HG02571 (cell line): Measurements from ENCODE around the gene GALNTL6.

Source experiments
- ATAC-seq: cut with Tn5 transposase; IDR thresholded peaks from one replicate; pipeline ENCODE4 v1.9.1; 2021; ENCODE audit warnings: mild to moderate bottlenecking, moderate library complexity; ENCODE audit not compliant: unreplicated experiment

Gene GALNTL6

GRCh38 chr4:172099376-172099775, 286.2 kb downstream of the GALNTL6 start:
- no peak for ATAC-seq

- ATAC-seq = no peak
Observed at GRCh38 chr4:172103456-172103855, 290.3 kb downstream of the GALNTL6 start.

DNA sequence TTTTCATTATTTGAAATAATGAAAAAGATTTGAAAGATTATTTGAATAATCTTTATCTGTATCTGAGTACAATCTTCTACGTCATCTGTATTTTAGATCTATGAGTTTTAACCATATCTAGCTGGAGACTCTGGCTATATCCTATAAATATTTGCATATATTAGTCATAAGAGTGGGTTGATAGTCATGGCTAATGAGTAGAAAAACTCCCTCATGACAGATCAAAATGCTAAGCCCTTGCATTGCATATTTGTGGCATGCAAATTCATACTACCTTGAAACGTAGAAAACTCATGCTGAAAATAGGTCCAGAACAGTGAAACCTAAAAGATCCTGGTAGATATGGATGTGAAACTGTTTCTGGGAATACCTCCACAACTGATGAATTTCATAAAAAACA, 291.3 kb downstream of the GALNTL6 start:
- no peak for ATAC-seq

DNA sequence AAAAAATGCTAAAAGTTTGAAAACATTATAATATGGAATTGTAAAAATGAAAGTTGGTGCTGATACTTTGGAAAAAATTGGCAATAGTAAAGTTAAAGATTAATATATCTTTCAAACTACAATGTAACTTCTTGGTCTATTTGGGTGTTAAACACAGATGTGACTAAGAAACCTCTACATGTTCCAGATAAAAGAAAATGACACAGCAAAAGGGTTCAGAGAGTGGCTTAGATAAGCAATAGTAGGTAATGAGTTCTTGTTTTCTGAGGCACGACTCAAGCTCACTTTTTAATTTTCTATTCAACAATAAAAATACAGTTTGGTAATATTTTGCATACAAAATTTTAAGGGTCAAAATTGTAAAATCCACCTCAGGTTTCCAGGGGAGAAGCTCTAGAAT, 292.7 kb downstream of the GALNTL6 start:
- no peak for ATAC-seq

- ATAC-seq = no peak
Observed at GRCh38 chr4:172109466-172109865, 296.3 kb downstream of the GALNTL6 start.

- ATAC-seq = no peak
Observed at GRCh38 chr4:172124656-172125308, 311.6 kb downstream of the GALNTL6 start.

- ATAC-seq = no peak
Observed at GRCh38 chr4:172125443-172125842, 312.2 kb downstream of the GALNTL6 start.

DNA sequence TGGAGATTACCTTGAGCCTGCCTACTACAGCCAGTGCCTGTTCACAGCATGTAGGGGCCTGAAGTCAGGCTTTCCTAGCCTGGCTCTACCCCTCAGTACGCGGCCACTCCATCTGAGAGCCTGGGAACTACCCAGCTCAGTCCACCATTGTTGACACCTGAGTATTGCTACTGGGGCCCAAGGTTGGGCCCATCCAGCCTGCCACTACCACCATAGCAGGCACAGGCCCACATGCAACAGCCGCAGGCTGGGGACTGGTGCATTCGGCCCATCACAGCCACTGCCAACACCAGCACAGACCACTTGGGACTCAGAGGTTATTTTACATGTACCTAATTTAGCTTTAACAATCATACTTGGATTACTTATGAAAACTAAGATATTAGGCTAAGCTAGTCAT, 314.0 kb downstream of the GALNTL6 start:
- ATAC-seq = no peak

DNA sequence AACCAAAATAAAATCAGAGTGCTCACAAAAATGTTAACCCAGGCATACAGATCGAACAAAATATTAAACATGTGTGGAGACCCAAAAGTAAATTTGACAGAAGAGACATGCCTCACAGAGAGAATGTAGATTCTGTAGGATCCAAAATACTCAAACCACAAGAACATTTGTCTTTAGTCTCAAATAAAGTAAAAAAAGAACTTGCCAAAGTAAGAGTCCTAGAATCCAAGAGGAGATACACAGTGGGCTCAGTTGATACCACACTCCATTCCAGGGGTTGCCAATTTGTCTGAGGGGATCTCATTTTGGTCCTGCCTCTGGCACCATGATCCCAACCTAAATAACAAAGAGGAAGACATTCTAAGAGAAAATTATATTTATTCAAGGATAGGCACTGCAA, 316.4 kb downstream of the GALNTL6 start:
- ATAC-seq = no peak

- no peak for ATAC-seq
Observed at GRCh38 chr4:172134521-172134920, 321.3 kb downstream of the GALNTL6 start.

GRCh38 chr4:172141025-172141424, 327.8 kb downstream of the GALNTL6 start:
- ATAC-seq = no peak

DNA sequence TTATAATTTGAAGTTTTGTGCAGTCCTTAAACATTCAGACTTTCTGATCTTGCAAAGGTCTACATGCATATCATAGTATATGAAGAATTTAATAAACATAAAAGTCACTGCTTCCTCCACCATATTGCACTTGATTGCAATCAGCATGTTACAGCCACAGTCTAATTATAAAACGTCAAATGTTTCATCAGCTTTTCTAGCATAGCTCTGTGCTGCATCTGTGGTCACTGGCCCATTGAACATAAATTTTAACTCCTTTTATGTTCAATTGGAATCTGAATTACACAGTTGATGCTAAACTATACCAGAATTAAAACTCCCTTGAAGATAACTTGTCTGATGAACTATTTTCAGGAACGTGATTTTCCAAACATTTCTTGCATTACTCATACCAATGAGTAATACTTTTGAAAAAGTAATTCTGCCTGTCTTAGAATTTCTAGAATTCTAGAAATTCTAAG, 329.1 kb downstream of the GALNTL6 start:
- no peak for ATAC-seq

GRCh38 chr4:172143605-172144314, 330.6 kb downstream of the GALNTL6 start:
- ATAC-seq = no peak

- no peak for ATAC-seq
Observed at GRCh38 chr4:172147687-172148086, 334.5 kb downstream of the GALNTL6 start.

DNA sequence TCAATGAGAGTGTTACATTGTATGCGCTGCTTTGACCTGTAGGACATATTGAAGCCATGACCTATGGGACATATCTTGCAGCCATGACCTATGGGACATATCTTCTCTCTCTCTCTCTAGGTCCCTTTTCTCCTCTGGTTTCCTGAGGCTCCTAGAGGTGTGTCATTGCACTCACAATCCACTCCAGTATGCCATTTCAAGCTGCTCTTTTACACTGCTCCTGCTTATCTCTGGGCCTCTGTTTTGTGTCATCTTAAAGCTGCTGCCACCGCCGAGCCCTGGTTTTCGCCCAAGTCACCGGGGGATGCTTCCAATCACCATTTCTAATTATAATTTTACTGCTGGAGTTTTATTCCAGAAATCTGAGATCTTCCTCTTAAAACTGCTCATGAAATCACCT, 336.1 kb downstream of the GALNTL6 start:
- ATAC-seq = no peak

GRCh38 chr4:172152284-172152683, 339.1 kb downstream of the GALNTL6 start:
- ATAC-seq = no peak

DNA sequence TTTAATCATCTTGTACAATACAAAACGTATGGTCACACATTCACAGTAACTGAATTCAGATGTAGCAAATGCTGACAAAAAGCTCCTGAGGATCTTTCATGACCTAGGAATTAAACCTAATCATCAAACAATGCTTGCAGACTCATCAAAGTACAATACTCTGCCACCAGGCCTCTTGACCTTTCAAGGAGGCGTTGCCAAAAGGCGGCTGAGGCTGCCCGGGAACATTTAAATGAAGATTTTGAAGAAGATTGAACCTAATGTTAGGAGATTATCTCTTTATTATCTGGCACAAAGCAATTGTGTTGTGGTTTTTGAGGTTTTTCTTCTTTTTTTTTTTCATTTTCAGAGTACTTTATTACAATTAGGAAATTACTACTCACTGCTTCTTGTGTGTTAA, 340.5 kb downstream of the GALNTL6 start:
- ATAC-seq = no peak

- ATAC-seq = no peak
Observed at GRCh38 chr4:172155838-172156345, 342.7 kb downstream of the GALNTL6 start.

DNA sequence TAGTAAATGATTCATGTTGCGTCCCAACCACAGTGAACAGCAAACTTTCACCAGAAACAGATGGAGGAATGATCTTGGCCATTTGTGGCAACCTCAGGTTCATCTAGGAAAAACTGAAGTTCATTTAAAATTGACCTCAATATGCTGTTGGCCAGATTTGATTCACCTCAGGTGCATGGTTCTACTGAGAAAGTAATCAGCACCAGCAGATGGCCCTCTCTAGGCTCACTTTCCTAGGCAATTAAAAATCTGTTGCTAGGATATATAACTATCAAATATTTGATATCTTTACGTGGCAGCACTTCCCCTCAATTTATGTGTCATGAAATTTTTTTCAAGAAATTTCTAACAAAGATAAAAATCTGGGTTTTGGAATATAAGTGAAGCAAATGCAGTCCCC, 344.7 kb downstream of the GALNTL6 start:
- ATAC-seq = no peak

- ATAC-seq = no peak
Observed at GRCh38 chr4:172163215-172163614, 350.0 kb downstream of the GALNTL6 start.

GRCh38 chr4:172168888-172169287, 355.7 kb downstream of the GALNTL6 start:
- no peak for ATAC-seq

DNA sequence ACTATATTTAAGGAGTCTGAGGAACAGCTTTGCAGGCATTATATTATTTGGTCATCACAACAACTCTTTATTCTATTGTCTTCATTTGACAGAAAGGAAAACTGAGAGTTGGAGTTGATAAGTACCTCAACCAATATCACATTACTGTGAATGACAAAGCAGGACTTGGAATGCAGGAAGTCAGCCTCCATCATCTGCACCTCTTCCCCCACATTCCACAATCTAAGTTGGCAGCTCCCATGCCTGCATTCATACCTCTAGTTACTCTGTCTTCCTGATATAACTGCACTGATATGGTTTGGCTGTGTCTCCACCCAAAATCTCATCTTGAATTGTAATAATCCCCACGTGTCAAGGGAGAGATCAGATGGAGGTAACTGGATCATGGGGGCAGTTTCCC, 356.7 kb downstream of the GALNTL6 start:
- no peak for ATAC-seq
